Measurements from ENCODE around the gene CAMTA1.

GRCh38 chr1:6942990-6943389, 157.7 kb downstream of the CAMTA1 start:
- TF ChIP-seq RAD21 (IDR thresholded peaks at IDR 0.05) (no peak), CTCF (IDR thresholded peaks at IDR 0.05; ENCODE audit: low read depth, low read length, missing input control) (no peak), REST (IDR thresholded peaks at IDR 0.05) (no peak), GABPA (IDR thresholded peaks at IDR 0.05 in 1 of 2, conservative IDR thresholded peaks at IDR 0.05 in 1 of 2) (no peak), RXRA (IDR thresholded peaks at IDR 0.05) (no peak), TAF1 (conservative IDR thresholded peaks at IDR 0.05) (no peak)

All from liver (tissue), 3 donors.